Measurements from ENCODE around the gene DCUN1D3.

DNA sequence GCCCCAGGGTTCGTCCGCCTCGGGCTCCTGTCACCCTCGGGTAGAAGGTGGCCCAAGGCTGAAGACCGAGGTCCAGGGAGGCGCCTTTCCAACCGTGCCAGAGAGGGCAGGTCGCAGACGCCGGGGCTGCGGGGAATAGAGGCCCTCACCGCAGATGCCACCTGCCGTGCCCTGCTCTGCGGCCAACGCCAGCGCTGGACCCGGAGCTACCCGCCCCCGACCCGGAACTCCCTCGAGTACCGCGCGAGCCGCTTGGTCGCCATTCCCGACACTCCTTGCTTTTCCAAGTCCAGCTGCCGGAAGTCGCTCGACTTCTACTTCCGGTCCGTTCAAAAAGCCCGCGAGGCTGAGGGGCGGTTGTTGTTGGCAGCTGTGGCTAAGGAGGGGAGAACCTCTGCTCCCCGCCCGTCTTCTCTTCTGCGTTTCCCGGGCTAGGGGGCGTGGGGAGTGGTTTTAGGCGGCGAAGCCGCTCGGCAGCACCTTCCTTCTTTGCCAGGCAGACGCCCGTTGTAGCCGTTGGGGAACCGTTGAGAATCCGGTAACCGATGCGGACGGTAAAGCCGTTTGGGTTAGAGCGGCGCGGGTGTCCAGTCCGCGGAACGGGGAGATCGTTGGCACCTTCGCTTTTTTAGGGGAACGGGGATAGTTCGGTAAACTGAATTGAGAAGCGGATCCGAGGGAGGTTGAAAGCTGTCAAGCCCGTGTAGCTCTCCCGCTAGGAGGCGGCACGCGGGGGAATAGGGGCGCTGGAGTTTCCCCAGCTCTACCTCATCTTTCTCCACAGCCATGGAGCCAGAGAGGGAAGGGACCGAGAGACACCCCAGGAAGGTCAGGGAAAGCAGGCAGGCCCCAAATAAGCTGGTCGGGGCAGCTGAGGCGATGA, 93.7 kb downstream of the DCUN1D3 start, which contains the start of the genes ERI2 and REXO5:
- TF ChIP-seq, protein P1, sequence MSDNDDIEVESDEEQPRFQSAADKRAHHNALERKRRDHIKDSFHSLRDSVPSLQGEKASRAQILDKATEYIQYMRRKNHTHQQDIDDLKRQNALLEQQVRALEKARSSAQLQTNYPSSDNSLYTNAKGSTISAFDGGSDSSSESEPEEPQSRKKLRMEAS (IDR thresholded peaks at IDR 0.05; ENCODE audit: low read depth, low read length): peak; percentile 68; the same call in 1 of the 2 replicates
- TF ChIP-seq CTCF (IDR thresholded peaks at IDR 0.05; ENCODE audit: low read depth, low read length) (peak; percentile 30), POLR2A (IDR thresholded peaks at IDR 0.05; ENCODE audit: extremely low read depth, insufficient read length) (peak; percentile 84), MYC (IDR thresholded peaks at IDR 0.05; ENCODE audit: low read depth, low read length) (peak; percentile 84)
